ENCODE results near the gene PPP2R2D.

DNA sequence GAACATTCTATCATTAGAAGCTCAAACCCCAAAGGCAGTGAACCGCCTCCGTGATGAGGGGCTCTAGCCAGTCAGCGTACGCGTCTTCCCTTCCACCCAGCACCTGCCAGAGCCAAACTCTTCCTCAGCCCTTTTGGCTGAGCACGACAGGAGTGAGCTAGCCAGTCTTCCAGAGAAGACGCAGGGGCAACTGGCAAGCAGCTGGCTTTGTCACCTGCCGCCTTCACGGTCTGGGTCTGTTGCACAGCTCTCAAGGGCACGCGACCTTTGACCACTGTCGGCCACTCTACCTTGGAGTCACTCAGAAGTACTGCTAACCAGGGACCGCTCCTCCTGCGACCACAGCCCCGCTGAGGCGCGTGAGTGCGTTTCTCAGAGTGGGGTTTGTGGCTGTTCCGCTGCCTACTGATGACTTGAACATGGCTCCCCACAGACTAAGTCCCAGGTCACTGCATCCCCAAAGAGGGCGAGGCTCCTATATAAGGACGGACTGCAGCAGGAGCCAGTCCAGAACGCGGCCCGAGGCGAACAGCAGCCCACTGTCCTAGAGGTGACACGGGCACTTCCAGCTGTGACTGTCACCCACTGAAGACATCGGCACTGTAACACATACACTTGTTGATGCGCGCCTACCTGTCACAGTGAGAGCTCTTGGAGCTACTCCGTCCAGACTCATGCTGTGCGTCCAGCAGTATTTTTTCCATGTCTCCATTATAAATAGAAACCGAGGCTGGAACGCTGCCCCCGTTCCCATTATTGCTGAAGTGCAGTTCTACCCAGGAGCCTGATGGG lies 72.5 kb downstream of the PPP2R2D start:
- TF ChIP-seq POLR2AphosphoS5 (IDR thresholded peaks at IDR 0.05; ENCODE audit: borderline replicate concordance, low read depth, low read length) (no peak), EZH2 (IDR thresholded peaks at IDR 0.05) (no peak), FOXP2 (optimal IDR thresholded peaks at IDR 0.05; ENCODE audit: control extremely low read depth, extremely low read length, insufficient read depth) (no peak)
